ENCODE measurements around the gene PECR. TPM values are rescaled to one million over a fixed set of nuclear protein-coding genes. Genes with fewer than 3 reads are reported as not detected.

The PECR gene
- total and polyA plus RNA-seq, 2 of the 13 experiments (the other 11 are each of a cell fraction or from before 2014, with no cell fraction given), result 151 to 153 TPM

GRCh38 chr2:216081487-216082116 is at the start of gene PECR, which contains the start of gene TMEM169 (continued):
- TF ChIP-seq, protein P1, sequence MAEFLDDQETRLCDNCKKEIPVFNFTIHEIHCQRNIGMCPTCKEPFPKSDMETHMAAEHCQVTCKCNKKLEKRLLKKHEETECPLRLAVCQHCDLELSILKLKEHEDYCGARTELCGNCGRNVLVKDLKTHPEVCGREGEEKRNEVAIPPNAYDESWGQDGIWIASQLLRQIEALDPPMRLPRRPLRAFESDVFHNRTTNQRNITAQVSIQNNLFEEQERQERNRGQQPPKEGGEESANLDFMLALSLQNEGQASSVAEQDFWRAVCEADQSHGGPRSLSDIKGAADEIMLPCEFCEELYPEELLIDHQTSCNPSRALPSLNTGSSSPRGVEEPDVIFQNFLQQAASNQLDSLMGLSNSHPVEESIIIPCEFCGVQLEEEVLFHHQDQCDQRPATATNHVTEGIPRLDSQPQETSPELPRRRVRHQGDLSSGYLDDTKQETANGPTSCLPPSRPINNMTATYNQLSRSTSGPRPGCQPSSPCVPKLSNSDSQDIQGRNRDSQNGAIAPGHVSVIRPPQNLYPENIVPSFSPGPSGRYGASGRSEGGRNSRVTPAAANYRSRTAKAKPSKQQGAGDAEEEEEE (CRISPR knock-in tag; IDR thresholded peaks at IDR 0.05; ENCODE audit: borderline replicate concordance), result peak; percentile 94; the same call in 1 of the 2 replicates
- TF ChIP-seq AKAP8 (CRISPR knock-in tag; IDR thresholded peaks at IDR 0.05) (peak; percentile 61; the same call in 1 of the 2 replicates), SNAI1 (CRISPR knock-in tag; IDR thresholded peaks at IDR 0.05; ENCODE audit: borderline replicate concordance) (peak; percentile 97; the same call in 1 of the 2 replicates), ARNTL (CRISPR knock-in tag; IDR thresholded peaks at IDR 0.05) (peak; percentile 91), RXRA (CRISPR knock-in tag; IDR thresholded peaks at IDR 0.05) (peak; percentile 97), NFE2 (CRISPR knock-in tag; IDR thresholded peaks at IDR 0.05) (no peak), ZNF816 (CRISPR knock-in tag; IDR thresholded peaks at IDR 0.05; ENCODE audit: borderline replicate concordance) (peak; percentile 98), FOXK1 (CRISPR knock-in tag; IDR thresholded peaks at IDR 0.05; ENCODE audit: borderline replicate concordance, low read depth) (no peak), PCBP2 (optimal IDR thresholded peaks at IDR 0.05; ENCODE audit: low read depth, low read length, poor library complexity, severe bottlenecking) (no peak), CBX2 (IDR thresholded peaks at IDR 0.05; ENCODE audit: low read depth, low read length) (no peak), CBX2 (CRISPR knock-in tag; IDR thresholded peaks at IDR 0.05; ENCODE audit: low read depth) (no peak), XRCC5 (optimal IDR thresholded peaks at IDR 0.05; ENCODE audit: low read length) (peak; percentile 82), KLF6 (CRISPR knock-in tag; IDR thresholded peaks at IDR 0.05) (peak; percentile 80; the same call in 1 of the 2 replicates), ZNF263 (CRISPR knock-in tag; IDR thresholded peaks at IDR 0.05) (no peak), ZNF10 (CRISPR knock-in tag; IDR thresholded peaks at IDR 0.05; ENCODE audit: borderline replicate concordance, low read depth) (no peak), ZNF317 (CRISPR knock-in tag; IDR thresholded peaks at IDR 0.05) (peak; percentile 79), ZNF713 (CRISPR knock-in tag; IDR thresholded peaks at IDR 0.05) (0 out of 2 replicates have a peak, but pooled peaks have one; percentile 44), RELA (CRISPR knock-in tag; IDR thresholded peaks at IDR 0.05) (0 out of 2 replicates have a peak, but pooled peaks have one; percentile 44), ZNF740 (CRISPR knock-in tag; IDR thresholded peaks at IDR 0.05) (no peak), ZFP36 (IDR thresholded peaks at IDR 0.05; ENCODE audit: borderline replicate concordance, low read depth, low read length, partially characterized antibody) (no peak), ZNF205 (CRISPR knock-in tag; IDR thresholded peaks at IDR 0.05) (peak; percentile 58; the same call in 1 of the 2 replicates), ZNF883 (CRISPR knock-in tag; IDR thresholded peaks at IDR 0.05; ENCODE audit: not compliant biosample characterization) (peak; percentile 95)
- TF ChIP-seq, protein P2, sequence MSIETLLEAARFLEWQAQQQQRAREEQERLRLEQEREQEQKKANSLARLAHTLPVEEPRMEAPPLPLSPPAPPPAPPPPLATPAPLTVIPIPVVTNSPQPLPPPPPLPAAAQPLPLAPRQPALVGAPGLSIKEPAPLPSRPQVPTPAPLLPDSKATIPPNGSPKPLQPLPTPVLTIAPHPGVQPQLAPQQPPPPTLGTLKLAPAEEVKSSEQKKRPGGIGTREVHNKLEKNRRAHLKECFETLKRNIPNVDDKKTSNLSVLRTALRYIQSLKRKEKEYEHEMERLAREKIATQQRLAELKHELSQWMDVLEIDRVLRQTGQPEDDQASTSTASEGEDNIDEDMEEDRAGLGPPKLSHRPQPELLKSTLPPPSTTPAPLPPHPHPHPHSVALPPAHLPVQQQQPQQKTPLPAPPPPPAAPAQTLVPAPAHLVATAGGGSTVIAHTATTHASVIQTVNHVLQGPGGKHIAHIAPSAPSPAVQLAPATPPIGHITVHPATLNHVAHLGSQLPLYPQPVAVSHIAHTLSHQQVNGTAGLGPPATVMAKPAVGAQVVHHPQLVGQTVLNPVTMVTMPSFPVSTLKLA (IDR thresholded peaks at IDR 0.05), result 0 out of 2 replicates have a peak, but pooled peaks have one; percentile 15
- TF ChIP-seq, protein P3, sequence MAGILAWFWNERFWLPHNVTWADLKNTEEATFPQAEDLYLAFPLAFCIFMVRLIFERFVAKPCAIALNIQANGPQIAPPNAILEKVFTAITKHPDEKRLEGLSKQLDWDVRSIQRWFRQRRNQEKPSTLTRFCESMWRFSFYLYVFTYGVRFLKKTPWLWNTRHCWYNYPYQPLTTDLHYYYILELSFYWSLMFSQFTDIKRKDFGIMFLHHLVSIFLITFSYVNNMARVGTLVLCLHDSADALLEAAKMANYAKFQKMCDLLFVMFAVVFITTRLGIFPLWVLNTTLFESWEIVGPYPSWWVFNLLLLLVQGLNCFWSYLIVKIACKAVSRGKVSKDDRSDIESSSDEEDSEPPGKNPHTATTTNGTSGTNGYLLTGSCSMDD (CRISPR knock-in tag; IDR thresholded peaks at IDR 0.05), result no peak
- TF ChIP-seq, protein P4, sequence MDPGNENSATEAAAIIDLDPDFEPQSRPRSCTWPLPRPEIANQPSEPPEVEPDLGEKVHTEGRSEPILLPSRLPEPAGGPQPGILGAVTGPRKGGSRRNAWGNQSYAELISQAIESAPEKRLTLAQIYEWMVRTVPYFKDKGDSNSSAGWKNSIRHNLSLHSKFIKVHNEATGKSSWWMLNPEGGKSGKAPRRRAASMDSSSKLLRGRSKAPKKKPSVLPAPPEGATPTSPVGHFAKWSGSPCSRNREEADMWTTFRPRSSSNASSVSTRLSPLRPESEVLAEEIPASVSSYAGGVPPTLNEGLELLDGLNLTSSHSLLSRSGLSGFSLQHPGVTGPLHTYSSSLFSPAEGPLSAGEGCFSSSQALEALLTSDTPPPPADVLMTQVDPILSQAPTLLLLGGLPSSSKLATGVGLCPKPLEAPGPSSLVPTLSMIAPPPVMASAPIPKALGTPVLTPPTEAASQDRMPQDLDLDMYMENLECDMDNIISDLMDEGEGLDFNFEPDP (CRISPR knock-in tag; conservative IDR thresholded peaks at IDR 0.05), result peak; percentile 99; the same call in 1 of the 2 replicates
